Neural cell (in vitro differentiated cells): ENCODE measurements around the gene LPCAT3. TPM values are rescaled to one million over a fixed set of nuclear protein-coding genes. Genes with fewer than 3 reads are reported as not detected.

ENCODE experiments used
- H2AFZ ChIP-seq: fragments of 200-600, 300-800 bp; sonication (generic), shearing (Covaris generic); 2 replicates; pipeline ENCODE4 v1.6.0; 2014; ENCODE audit warnings: low read depth, mild to moderate bottlenecking, antibody characterized with exemption, low read length, moderate library complexity
- H3F3A ChIP-seq: fragments of 200-600 bp; shearing (Covaris generic); 2 replicates; pipeline ENCODE4 v1.6.1; 2016; ENCODE audit warnings: mild to moderate bottlenecking, moderate library complexity, mixed read lengths, antibody characterized with exemption, low read length; ENCODE audit not compliant: insufficient read depth, poor library complexity, severe bottlenecking
- H3K27ac ChIP-seq: fragments of 200-600, 300-800 bp; sonication (generic), shearing (Covaris generic); 2 replicates; pipeline ENCODE4 v1.5.1; 2014; ENCODE audit warnings: mild to moderate bottlenecking, low read length, moderate library complexity
- H3K27me3 ChIP-seq: fragments of 300-800, 200-600 bp; sonication (generic), shearing (Covaris generic); 2 replicates; pipeline ENCODE4 v1.6.0; 2014; ENCODE audit warnings: mild to moderate bottlenecking, low read depth, low read length, moderate library complexity; ENCODE audit not compliant: insufficient read depth
- H3K36me3 ChIP-seq: fragments of 300-800, 200-600 bp; sonication (generic), shearing (Covaris generic); 2 replicates; pipeline ENCODE4 v1.5.1; 2014; ENCODE audit warnings: mild to moderate bottlenecking, antibody characterized with exemption, low read length, moderate library complexity; ENCODE audit not compliant: insufficient read depth
- H3K4me2 ChIP-seq: fragments of 300-800, 200-600 bp; sonication (generic), shearing (Covaris generic); 2 replicates; pipeline ENCODE4 v1.6.0; 2014; ENCODE audit warnings: mild to moderate bottlenecking, low read length
- H3K4me3 ChIP-seq: fragments of 300-800, 200-600 bp; sonication (generic), shearing (Covaris generic); 2 replicates; pipeline ENCODE4 v1.5.1; 2014; ENCODE audit warnings: mild to moderate bottlenecking, low read length, moderate library complexity
- H3K79me2 ChIP-seq: fragments of 200-600 bp; shearing (Covaris generic); replicated peaks from 2 replicates; pipeline ENCODE4 v1.6.0; 2014; ENCODE audit warnings: mild to moderate bottlenecking, low read length, moderate library complexity; ENCODE audit not compliant: insufficient read depth
- H3K9ac ChIP-seq: fragments of 300-800, 200-600 bp; sonication (generic), shearing (Covaris generic); 2 replicates; pipeline ENCODE4 v1.6.1; 2016; ENCODE audit warnings: mild to moderate bottlenecking, low read length, mixed read lengths
- H3K9me2 ChIP-seq: fragments of 200-600 bp; shearing (Covaris generic); 2 replicates; pipeline ENCODE4 v1.6.1; 2016; ENCODE audit warnings: mild to moderate bottlenecking, low read length, mixed read lengths; ENCODE audit not compliant: insufficient read depth
- H3K9me3 ChIP-seq: fragments of 200-600, 300-800 bp; sonication (generic), shearing (Covaris generic); 2 replicates; pipeline ENCODE4 v1.6.1; 2016; ENCODE audit warnings: mild to moderate bottlenecking, mixed run types, low read length, moderate library complexity, mixed read lengths
- H4K20me1 ChIP-seq: fragments of 200-600 bp; shearing (Covaris generic); 2 replicates; pipeline ENCODE4 v1.6.1; 2016; ENCODE audit warnings: mild to moderate bottlenecking, mixed run types; ENCODE audit not compliant: insufficient read depth
- CTCF ChIP-seq: fragments of 450-650 bp; IDR thresholded peaks from 2 replicates; pipeline ENCODE4 v1.5.1; 2014; ENCODE audit warnings: antibody characterized with exemption, mild to moderate bottlenecking, moderate library complexity; ENCODE audit not compliant: poor library complexity, severe bottlenecking
- EP300 ChIP-seq: fragments of 450-650 bp; conservative IDR thresholded peaks from 2 replicates; pipeline ENCODE4 v1.6.1; 2014; ENCODE audit warnings: antibody characterized with exemption, mild to moderate bottlenecking, moderate library complexity; ENCODE audit not compliant: poor library complexity, severe bottlenecking
- EZH2 ChIP-seq: fragments of 200-600, 300-800 bp; shearing (Covaris generic), sonication (generic); IDR thresholded peaks from 2 replicates; pipeline ENCODE4 v1.6.1; 2014; ENCODE audit warnings: antibody characterized with exemption, low read length, borderline replicate concordance, mild to moderate bottlenecking; ENCODE audit not compliant: insufficient read depth, poor library complexity, severe bottlenecking
- MXI1 ChIP-seq: fragments of 450-650 bp; conservative IDR thresholded peaks from 2 replicates; pipeline ENCODE4 v1.6.1; 2014; ENCODE audit warnings: antibody characterized with exemption, mild to moderate bottlenecking; ENCODE audit not compliant: poor library complexity, severe bottlenecking
- POLR2AphosphoS5 ChIP-seq: IDR thresholded peaks from 2 replicates; pipeline ENCODE4 v1.6.1; 2012
- RAD21 ChIP-seq: fragments of 450-650 bp; conservative IDR thresholded peaks from 2 replicates; pipeline ENCODE4 v1.6.1; 2014; ENCODE audit warnings: antibody characterized with exemption, mild to moderate bottlenecking, moderate library complexity
- REST ChIP-seq: IDR thresholded peaks from 2 replicates; pipeline ENCODE4 v1.6.1; 2012; ENCODE audit warnings: borderline replicate concordance
- SMC3 ChIP-seq: fragments of 450-650 bp; conservative IDR thresholded peaks from 2 replicates; pipeline ENCODE4 v1.6.1; 2014; ENCODE audit warnings: antibody characterized with exemption, mild to moderate bottlenecking, moderate library complexity; ENCODE audit not compliant: poor library complexity
- TAF1 ChIP-seq: IDR thresholded peaks from 2 replicates; pipeline ENCODE4 v1.6.1; 2012; ENCODE audit warnings: low read depth
- polyA plus RNA-seq: library from polyadenylated mRNA; depleted of rRNA; stranded (reverse); fragments of >200 nt; gene quantifications from 2 replicates; pipeline ENCODE4 v1.2.3, GENCODE V29; 2014

LPCAT3 gene
- polyA plus RNA-seq, 1 donor from 2014 or later = 14.4 TPM

DNA sequence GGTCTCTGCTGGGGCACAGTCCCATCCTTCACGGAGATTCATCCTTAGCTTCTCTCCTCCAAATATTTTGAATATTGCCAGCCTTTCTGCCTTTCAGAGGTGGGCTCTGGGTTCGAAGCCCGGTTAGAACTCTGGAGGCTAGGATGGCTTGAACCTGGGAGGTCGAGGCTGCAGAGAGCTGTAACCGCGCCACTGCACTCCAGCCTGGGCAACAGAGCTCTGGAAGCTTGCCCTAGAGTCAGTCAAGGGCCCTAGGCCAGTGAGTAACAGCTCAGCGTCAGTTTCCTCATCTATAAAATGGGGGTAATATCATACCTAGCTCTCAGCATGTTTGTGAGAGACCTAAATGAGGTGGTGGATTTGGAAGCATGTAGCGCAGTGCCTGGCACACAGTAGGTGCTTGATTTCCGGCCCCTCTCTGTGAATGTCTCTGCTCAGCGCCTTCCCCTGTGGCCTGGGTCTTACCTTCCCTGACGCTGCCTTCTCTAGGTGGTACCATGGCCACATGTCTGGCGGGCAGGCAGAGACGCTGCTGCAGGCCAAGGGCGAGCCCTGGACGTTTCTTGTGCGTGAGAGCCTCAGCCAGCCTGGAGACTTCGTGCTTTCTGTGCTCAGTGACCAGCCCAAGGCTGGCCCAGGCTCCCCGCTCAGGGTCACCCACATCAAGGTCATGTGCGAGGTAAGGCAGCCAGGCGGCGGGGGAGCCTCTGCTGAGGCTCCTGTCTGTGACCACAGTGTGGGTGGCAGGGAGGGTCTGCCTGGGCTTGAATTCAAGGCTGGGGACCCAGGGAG, 63.8 kb downstream of the LPCAT3 start:
- Histone ChIP-seq H3K9ac (no peak overlapping the region), H4K20me1 (no peaks in the 10 kb centered on the region), H3K4me2 (no peak overlapping the region), H3K9me3 (no peaks in the 10 kb centered on the region), H3K9me2 (no peaks in the 10 kb centered on the region), H3K27ac (no peak overlapping the region), H3K27me3 (no peaks in the 10 kb centered on the region), H3K36me3 (no peaks in the 10 kb centered on the region), H3K4me3 (no peak overlapping the region), H3F3A (no peaks in the 10 kb centered on the region), H3K79me2 (no peaks in the 10 kb centered on the region), H2AFZ (no peak overlapping the region)
- TF ChIP-seq REST (no peak), POLR2AphosphoS5 (no peak), SMC3 (no peak), CTCF (no peak), MXI1 (no peak), EZH2 (no peak), TAF1 (no peak), EP300 (no peak)

DNA sequence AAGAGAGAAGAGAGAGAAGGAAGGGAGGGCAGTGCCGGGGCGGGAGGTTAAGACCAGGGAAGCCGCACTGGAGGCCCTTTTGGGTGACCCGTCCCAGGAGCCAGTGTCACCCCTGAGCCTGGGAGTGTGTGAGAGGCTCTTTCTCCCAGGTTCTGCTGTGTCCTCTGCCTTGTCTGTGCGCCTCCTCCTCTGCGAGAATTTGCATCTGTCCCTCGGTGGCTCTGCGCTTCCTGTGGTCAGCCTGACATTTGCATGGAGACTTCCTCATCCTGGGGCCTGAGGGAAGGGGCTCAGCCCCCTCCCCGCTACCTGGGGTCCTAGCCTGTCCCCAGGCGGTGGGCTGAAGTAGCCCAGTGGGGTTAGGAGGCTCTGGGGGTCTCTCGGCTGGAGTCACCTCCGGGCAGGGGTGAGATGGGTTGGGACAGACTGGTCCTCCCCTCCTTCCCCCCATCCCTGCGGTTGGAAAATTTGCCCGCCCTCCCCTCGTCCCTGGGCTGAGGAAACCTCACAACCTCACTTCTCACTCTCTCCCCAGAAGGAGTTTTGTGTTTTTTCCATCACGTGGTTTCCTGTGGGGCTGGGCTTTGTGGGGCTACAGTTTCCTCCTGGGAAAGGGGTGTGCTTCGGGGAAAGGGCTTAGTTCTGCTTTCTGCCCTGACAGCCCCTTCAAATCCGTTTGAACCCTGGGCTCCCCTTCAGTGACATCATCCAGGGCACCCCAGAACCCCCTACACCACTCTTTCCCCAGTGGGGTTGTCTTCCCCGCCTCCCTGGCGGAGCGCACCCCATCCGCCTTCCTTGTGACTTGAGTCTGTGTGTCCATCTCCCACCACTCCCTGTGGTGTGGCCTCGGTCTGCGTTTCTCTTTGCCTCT, 64.6 kb downstream of the LPCAT3 start:
- H4K20me1 ChIP-seq = no peaks in the 10 kb centered on the region
- no peak overlapping the region for H3K27ac ChIP-seq
- no peak overlapping the region for H3K9ac ChIP-seq
- no peaks in the 10 kb centered on the region for H3K27me3 ChIP-seq
- H3K36me3 ChIP-seq = no peaks in the 10 kb centered on the region
- no peaks in the 10 kb centered on the region for H3K9me3 ChIP-seq
- H2AFZ ChIP-seq = no peak overlapping the region
- TF ChIP-seq SMC3 (no peak), EZH2 (no peak), RAD21 (no peak), CTCF (no peak), REST (no peak), POLR2AphosphoS5 (no peak), EP300 (no peak), TAF1 (no peak), MXI1 (no peak)
- no peaks in the 10 kb centered on the region for H3F3A ChIP-seq
- no peak overlapping the region for H3K4me2 ChIP-seq
- H3K9me2 ChIP-seq = no peaks in the 10 kb centered on the region
- no peak overlapping the region for H3K4me3 ChIP-seq
- H3K79me2 ChIP-seq = no peaks in the 10 kb centered on the region
